OCI-LY1 (cell line): ENCODE data around the gene SIRT4.

Experiments
- H2AFZ ChIP-seq: fragments of 200-600 bp; sonication (generic), shearing (Covaris generic); 2 replicates; pipeline ENCODE4 v1.6.0; 2014; ENCODE audit warnings: antibody characterized with exemption, mild to moderate bottlenecking, low read length
- H3F3A ChIP-seq: fragments of 200-600 bp; sonication (generic), shearing (Covaris generic); 2 replicates; pipeline ENCODE4 v1.6.0; 2014; ENCODE audit warnings: mild to moderate bottlenecking, antibody characterized with exemption, low read length, moderate library complexity; ENCODE audit not compliant: insufficient read depth
- H3K27ac ChIP-seq: fragments of 200-600 bp; sonication (generic); 2 replicates; pipeline ENCODE4 v1.5.1; 2014; ENCODE audit warnings: low read length, mixed run types, mild to moderate bottlenecking, low read depth; ENCODE audit not compliant: poor library complexity, severe bottlenecking
- H3K27me3 ChIP-seq: fragments of 200-600 bp; sonication (generic); 2 replicates; pipeline ENCODE4 v1.6.0; 2014; ENCODE audit warnings: antibody characterized with exemption, mild to moderate bottlenecking, low read length, moderate library complexity; ENCODE audit not compliant: insufficient read depth
- H3K36me3 ChIP-seq: fragments of 200-600 bp; sonication (generic); 2 replicates; pipeline ENCODE4 v1.6.1; 2014; ENCODE audit warnings: mild to moderate bottlenecking, antibody characterized with exemption, low read length, moderate library complexity, mixed read lengths; ENCODE audit not compliant: insufficient read depth
- H3K4me1 ChIP-seq: fragments of 200-600 bp; sonication (generic); 2 replicates; pipeline ENCODE4 v1.5.1; 2014; ENCODE audit warnings: mild to moderate bottlenecking, low read length, moderate library complexity; ENCODE audit not compliant: insufficient read depth, severe bottlenecking
- H3K4me2 ChIP-seq: fragments of 200-600 bp; sonication (generic), shearing (Covaris generic); 2 replicates; pipeline ENCODE4 v1.6.1; 2014; ENCODE audit warnings: low read length
- H3K4me3 ChIP-seq: fragments of 200-600 bp; sonication (generic); 2 replicates; pipeline ENCODE4 v1.5.1; 2014; ENCODE audit warnings: low read length, low read depth, mild to moderate bottlenecking, mixed read lengths; ENCODE audit not compliant: poor library complexity, severe bottlenecking
- H3K79me2 ChIP-seq: fragments of 200-600 bp; shearing (Covaris generic); 2 replicates; pipeline ENCODE4 v1.6.1; 2016; ENCODE audit warnings: mixed run types, low read length, mixed read lengths; ENCODE audit not compliant: insufficient read depth
- H3K9ac ChIP-seq: fragments of 200-600 bp; sonication (generic), shearing (Covaris generic); 2 replicates; pipeline ENCODE4 v1.6.1; 2014; ENCODE audit warnings: mild to moderate bottlenecking, low read length, mixed read lengths
- H3K9me2 ChIP-seq: fragments of 200-600 bp; sonication (generic), shearing (Covaris generic); 2 replicates; pipeline ENCODE4 v1.6.1; 2014; ENCODE audit warnings: low read depth, mild to moderate bottlenecking, low read length, mixed read lengths
- H3K9me3 ChIP-seq: fragments of 200-600 bp; shearing (Covaris generic); 2 replicates; pipeline ENCODE4 v1.6.1; 2014; ENCODE audit warnings: low read length, mixed read lengths
- H4K20me1 ChIP-seq: fragments of 200-600 bp; sonication (generic), shearing (Covaris generic); 2 replicates; pipeline ENCODE4 v1.6.0; 2016; ENCODE audit warnings: mild to moderate bottlenecking, low read length; ENCODE audit not compliant: insufficient read depth
- CTCF ChIP-seq: fragments of 200-600 bp; sonication (generic), shearing (Covaris generic); IDR thresholded peaks from 2 replicates; pipeline ENCODE4 v1.5.1; 2017; ENCODE audit warnings: mild to moderate bottlenecking, antibody characterized with exemption, low read length, moderate library complexity, mixed read lengths
- EZH2 ChIP-seq: fragments of 200-600 bp; sonication (generic), shearing (Covaris generic); IDR thresholded peaks from 2 replicates; pipeline ENCODE4 v1.8.0; 2017; ENCODE audit warnings: borderline replicate concordance, mixed run types, mild to moderate bottlenecking, antibody characterized with exemption, low read length, moderate library complexity, mixed read lengths

Gene SIRT4

GRCh38 chr12:120314220-120314619 lies 12.1 kb downstream of the SIRT4 start:
- Histone ChIP-seq H3K27me3 (no peaks in the 10 kb centered on the region), H3K36me3 (no peaks in the 10 kb centered on the region), H3K4me1 (peaks cover 13% of the 10 kb centered on the region), H2AFZ (no peak overlapping the region), H3K4me2 (no peak overlapping the region), H3K9me3 (no peaks in the 10 kb centered on the region), H4K20me1 (no peaks in the 10 kb centered on the region), H3K9ac (no peak overlapping the region), H3K4me3 (no peak overlapping the region), H3K79me2 (no peaks in the 10 kb centered on the region), H3F3A (no peaks in the 10 kb centered on the region), H3K9me2 (no peaks in the 10 kb centered on the region), H3K27ac (no peak overlapping the region)
- no peak for TF ChIP-seq EZH2
- peak; percentile 55 for TF ChIP-seq CTCF

GRCh38 chr12:120316798-120317223 lies 14.7 kb downstream of the SIRT4 start:
- H3K4me1 ChIP-seq: peaks cover 13% of the 10 kb centered on the region
- no peaks in the 10 kb centered on the region for H3K36me3 ChIP-seq
- peak overlapping the region; percentile 69 for H3K4me3 ChIP-seq
- no peaks in the 10 kb centered on the region for H3F3A ChIP-seq
- H3K27me3 ChIP-seq: no peaks in the 10 kb centered on the region
- H3K79me2 ChIP-seq: no peaks in the 10 kb centered on the region
- no peak overlapping the region for H3K27ac ChIP-seq
- peak overlapping the region; percentile 72 for H3K9ac ChIP-seq
- H3K4me2 ChIP-seq: peak overlapping the region; percentile 74
- no peaks in the 10 kb centered on the region for H3K9me3 ChIP-seq
- H4K20me1 ChIP-seq: no peaks in the 10 kb centered on the region
- H2AFZ ChIP-seq: no peak overlapping the region
- H3K9me2 ChIP-seq: no peaks in the 10 kb centered on the region
- no peak for TF ChIP-seq CTCF

- H4K20me1 ChIP-seq: no peaks in the 10 kb centered on the region
- TF ChIP-seq CTCF: peak; percentile 49
- no peak for TF ChIP-seq EZH2
- no peaks in the 10 kb centered on the region for H3F3A ChIP-seq
- H3K27ac ChIP-seq: no peak overlapping the region
- H3K9me3 ChIP-seq: no peaks in the 10 kb centered on the region
- peak overlapping the region; percentile 69 for H3K4me3 ChIP-seq
- H3K36me3 ChIP-seq: no peaks in the 10 kb centered on the region
- H3K4me1 ChIP-seq: peaks cover 13% of the 10 kb centered on the region
- peak overlapping the region; percentile 89 for H2AFZ ChIP-seq
- no peaks in the 10 kb centered on the region for H3K9me2 ChIP-seq
- H3K27me3 ChIP-seq: no peaks in the 10 kb centered on the region
- H3K4me2 ChIP-seq: peak overlapping the region; percentile 74
- H3K9ac ChIP-seq: peak overlapping the region; percentile 72
- no peaks in the 10 kb centered on the region for H3K79me2 ChIP-seq
Observed at GRCh38 chr12:120317224-120318105, 15.3 kb downstream of the SIRT4 start.
